Measurements from ENCODE around the gene RBMY1D.
"Not testable (repeated sequence)": the region's sequence is repeated elsewhere in the genome, so short reads cannot be mapped to it uniquely, and the experiment has no call there.

RBMY1D gene

DNA sequence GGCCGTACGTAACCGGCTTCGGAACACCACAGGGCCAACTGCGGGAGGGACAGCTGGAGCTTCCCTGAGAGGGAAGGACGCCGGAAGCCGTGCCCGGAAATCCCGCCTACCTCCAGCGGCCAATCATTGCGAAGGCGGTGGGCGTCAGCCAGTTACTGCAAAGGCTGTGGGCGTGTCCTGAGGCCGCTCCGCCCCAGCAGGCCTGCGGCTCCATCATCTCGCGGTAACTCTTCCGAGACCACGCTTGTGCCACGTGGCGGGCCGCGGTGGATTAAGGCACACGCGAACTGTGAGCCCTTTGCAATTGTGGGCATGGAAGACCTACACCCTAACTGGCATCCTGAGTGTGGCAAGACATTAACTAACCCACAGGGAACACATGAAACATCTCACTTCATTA, at the start of gene RBMY1D:
Gene RBMY1D, minus strand, starts transcription at position 101 of the 400 bp plus-strand sequence. CDS start 2,013 bp downstream, outside the sequence.
- not testable (repeated sequence) for DNase-seq

DNA sequence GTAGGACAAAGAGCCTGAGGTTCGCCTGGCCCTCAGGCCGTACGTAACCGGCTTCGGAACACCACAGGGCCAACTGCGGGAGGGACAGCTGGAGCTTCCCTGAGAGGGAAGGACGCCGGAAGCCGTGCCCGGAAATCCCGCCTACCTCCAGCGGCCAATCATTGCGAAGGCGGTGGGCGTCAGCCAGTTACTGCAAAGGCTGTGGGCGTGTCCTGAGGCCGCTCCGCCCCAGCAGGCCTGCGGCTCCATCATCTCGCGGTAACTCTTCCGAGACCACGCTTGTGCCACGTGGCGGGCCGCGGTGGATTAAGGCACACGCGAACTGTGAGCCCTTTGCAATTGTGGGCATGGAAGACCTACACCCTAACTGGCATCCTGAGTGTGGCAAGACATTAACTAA, 23.6 kb upstream of the RBMY1D start, which contains the start of gene RBMY1E:
Gene RBMY1E, minus strand, starts transcription at position 101 of the 400 bp plus-strand sequence. CDS start 1,978 bp downstream, outside the sequence.
- DNase-seq = not testable (repeated sequence)

DNA sequence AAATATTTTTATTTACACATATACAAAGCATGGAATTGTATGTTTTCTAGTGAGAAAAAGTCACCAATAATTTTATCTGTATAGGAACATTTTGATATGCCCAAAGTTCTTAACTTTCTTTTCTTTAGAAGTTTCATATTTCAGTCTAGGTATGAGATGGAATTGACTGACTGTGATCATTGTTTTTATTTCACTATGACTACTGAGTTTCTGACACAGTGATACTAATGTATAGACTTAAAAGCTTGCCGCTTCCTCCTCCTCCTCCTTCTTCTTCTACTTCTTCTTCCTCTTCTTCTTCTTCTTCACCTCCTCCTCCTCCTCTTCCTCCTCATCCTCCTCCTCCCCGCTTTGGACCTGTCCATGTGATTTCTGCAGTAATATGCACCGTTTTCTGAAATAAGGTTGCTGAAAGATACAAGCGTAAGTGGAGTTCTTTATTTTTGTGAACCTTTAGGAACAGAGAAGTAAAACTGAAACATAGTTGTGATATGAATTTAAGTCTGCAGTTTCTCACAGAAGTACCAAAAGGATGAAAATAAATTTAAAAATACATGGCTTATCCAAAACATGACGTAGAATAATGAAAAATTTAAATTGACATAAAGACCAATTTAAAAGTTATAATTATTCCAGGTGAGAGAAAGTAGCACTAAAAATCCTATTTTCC, 24.8 kb downstream of the RBMY1D start:
- not testable (repeated sequence) for DNase-seq

DNA sequence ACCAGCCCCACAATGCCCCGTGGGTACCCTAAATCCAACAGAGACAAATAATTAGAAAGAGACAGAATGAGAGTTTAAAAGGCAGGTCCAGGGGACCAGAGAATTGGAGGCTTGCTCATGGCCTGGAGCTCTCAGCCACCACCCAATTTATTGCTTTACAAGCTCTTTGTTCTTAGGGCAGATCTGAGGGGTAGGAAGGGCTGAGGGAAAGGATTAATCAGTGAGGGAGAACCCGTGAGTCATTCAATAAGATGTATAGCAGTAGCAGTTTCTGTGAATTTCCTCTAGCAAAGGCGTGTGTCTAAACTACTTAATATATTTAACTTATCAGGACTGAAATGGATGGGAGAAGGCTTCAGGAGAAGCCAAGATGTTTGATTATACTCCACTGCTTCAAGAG, 48.8 kb downstream of the RBMY1D start:
- no peak for DNase-seq

DNA sequence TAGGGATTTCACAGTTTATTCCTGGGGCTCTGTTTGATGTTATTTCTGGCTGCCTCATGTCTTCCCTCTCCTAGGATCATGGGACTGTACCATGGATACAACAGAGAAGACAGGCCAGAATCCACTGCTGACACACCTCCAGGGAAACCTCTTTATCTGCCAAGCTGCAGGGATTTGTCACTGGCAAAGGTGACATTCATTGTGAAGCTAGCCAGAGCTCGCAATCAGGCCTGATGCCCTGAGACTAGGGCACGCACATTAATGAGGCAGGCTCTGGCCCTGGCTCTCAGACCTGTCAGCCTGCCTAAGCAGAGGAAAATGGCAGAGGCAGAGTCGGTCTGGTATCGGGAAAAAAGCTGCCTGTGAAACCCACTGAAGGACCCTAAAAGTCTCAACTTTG, 52.2 kb downstream of the RBMY1D start:
- no peak for DNase-seq

DNA sequence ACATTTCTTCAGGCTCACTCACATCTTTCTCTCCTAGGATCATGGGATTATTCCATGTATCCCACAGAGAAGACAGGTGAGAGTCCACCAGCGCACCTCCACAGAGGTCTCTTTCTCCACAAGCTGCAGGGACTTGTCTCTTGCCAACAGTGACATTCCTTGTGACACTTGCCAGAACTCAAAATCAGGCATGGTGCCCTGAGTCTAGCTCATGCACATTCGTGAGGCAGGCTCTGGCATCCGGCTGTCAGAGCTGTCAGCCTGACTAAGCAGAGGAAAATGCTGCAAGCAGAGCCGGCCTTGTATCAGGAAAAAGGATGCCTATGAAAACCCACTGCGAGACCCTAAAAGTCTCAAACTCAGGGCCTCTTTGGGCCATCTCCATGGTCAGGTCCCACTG, 54.8 kb downstream of the RBMY1D start:
- DNase-seq = no peak

DNA sequence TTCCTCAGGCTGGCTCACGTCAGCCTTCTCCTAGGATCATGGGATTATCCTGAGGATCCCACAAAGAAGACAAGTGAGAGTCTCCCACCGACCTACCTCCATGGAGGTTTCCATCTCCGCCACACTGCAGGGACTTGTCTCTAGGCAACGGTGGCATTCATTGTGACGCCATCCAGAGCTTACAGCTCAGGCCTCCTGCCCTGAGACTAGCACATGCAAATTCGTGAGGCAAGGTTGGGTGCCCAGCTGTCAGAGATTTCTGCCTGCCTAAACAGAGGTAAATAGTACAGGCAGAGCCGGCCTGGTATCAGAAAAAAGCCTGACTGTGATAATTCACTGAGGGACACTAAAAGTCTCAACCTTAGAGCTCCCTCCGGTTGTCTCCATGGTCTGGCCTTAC, 58.0 kb downstream of the RBMY1D start:
- no peak for DNase-seq

DNA sequence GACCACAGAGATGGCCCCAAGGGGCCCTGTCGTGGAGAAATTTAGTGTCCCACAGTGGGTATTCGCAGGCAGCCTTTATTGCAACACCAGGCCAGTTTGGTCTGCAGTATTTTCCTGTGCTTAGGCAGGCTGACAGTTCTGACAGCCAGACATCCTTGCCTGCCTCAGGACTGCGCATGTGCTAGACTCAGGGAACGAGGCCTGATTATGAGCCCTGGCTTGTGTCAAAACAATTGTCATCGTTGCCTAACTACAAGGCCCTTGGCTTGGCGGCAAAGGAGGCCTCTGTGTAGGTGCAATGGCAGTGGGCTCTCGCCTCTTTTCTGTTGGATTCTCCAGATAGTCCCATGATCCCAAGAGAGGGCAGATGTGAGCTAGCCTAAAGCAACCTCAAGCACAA, 59.3 kb downstream of the RBMY1D start:
- no peak for DNase-seq
